Thyroid gland (tissue), 4 donors: ENCODE data around the gene POMGNT2. TPM values are rescaled to one million over a fixed set of nuclear protein-coding genes. Genes with fewer than 3 reads are reported as not detected.

Experiments used
- DNase-seq, 2 donors: peaks; one replicate each; pipeline ENCODE4 v3.0.0-alpha.2; 2019
- H3K27ac ChIP-seq, 3 donors: fragments of 200-600 bp; sonication (generic); 1 replicate in 2 of 3; 2 replicates in 1 of 3; pipeline ENCODE4 v1.5.1; 2016 to 2019; ENCODE audit warnings: mild to moderate bottlenecking in 1 of 3, moderate library complexity in 1 of 3
- H3K27me3 ChIP-seq: fragments of 200-600 bp; sonication (generic); one replicate; pipeline ENCODE4 v1.5.1; 2019
- H3K36me3 ChIP-seq, 2 donors: fragments of 200-600 bp; sonication (generic); one replicate each; pipeline ENCODE4 v1.5.1; 2016 to 2019
- H3K4me1 ChIP-seq, 2 donors: fragments of 200-600 bp; sonication (generic); one replicate each; pipeline ENCODE4 v1.5.1; 2017 to 2019
- H3K4me3 ChIP-seq, 3 donors: fragments of 200-600 bp; sonication (generic); replicated peaks in 1 of 3; 1 replicate in 2 of 3; 2 replicates in 1 of 3; pipeline ENCODE4 v1.5.1; 2016; ENCODE audit warnings: mild to moderate bottlenecking in 1 of 3
- H3K9me3 ChIP-seq: fragments of 200-600 bp; sonication (generic); one replicate; pipeline ENCODE4 v1.5.1; 2017
- POLR2A ChIP-seq, 2 donors: fragments of 450-650 bp; IDR thresholded peaks; one replicate each; pipeline ENCODE4 v1.6.1; 2017; ENCODE audit warnings: antibody characterized with exemption in 2 of 2, mild to moderate bottlenecking in 2 of 2, moderate library complexity in 1 of 2
- WGBS, 2 donors: methylation state at CpG; one replicate each; pipeline ENCODE4 v1.1.5; 2017; 5-methylcytosine and 5-hydroxymethylcytosine counted together
- intact Hi-C: fragments of 100-400 bp; cut with DNase I; formaldehyde crosslinking; loops from one replicate; pipeline ENCODE4 v1.15.1; 2023
- total RNA-seq, 4 donors: library from RNA; depleted of rRNA; stranded (reverse); fragments of >200 nt; gene quantifications; one replicate each; pipeline ENCODE4 v1.2.3, GENCODE V29; 2016
- TF ChIP-seq, protein P1 (sequence below), 6 experiments: fragments of 200-600 bp in 3 of 6; fragments of 450-650 bp in 3 of 6; sonication (generic) in 3 of 6; IDR thresholded peaks; one replicate each; pipeline ENCODE4 v1.5.1; 2016 to 2019; ENCODE audit warnings: antibody characterized with exemption in 6 of 6, mild to moderate bottlenecking in 2 of 6, inconsistent platforms in 1 of 6, moderate library complexity in 1 of 6

The POMGNT2 gene
- total RNA-seq, 4 donors from 2014 or later = 17.1 to 30.1 (median 23.5) TPM

DNA sequence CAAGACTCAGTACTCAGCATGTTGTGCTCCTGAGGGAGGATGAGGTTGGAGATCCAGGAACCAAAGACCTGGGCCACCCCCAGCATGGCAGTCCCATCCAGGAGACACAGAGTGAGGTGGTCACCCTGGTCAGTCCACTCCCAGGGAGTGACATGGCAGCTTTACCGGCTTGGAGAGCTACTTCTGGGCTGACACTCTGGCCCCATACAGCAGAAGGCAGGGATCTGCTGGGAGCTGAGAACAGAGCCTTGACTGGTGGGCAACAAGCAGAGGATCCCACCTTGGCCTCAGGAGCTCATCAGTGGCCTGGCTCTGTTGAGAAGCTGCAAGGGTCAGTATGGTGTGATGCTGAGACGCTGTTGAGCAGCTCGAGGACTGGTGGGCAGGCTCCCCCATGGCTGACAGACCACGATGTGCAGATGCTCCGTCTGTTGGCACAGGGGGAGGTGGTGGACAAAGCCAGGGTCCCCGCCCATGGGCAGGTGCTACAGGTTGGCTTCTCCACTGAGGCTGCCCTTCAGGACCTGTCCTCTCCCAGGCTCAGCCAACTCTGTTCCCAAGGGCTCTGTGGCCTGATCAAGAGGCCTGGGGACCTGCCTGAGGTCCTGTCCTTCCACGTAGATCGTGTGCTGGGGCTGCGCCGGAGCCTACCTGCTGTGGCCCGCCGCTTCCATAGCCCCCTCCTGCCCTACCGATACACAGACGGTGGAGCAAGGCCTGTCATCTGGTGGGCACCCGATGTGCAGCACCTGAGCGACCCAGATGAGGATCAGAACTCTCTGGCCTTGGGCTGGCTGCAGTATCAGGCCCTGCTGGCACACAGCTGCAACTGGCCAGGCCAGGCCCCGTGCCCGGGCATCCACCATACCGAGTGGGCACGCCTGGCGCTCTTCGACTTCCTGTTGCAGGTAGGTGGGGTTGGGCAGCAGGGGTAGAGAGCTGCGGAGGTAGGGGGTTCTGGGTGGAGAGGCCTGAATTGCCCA is 72.9 kb downstream of the POMGNT2 start:
- no peaks in the 10 kb centered on the region for H3K4me1 ChIP-seq
- H3K27ac ChIP-seq = no peak overlapping the region
- no peaks in the 10 kb centered on the region for H3K9me3 ChIP-seq
- no peak for TF ChIP-seq POLR2A (IDR thresholded peaks at IDR 0.05)
- TF ChIP-seq, protein P1, sequence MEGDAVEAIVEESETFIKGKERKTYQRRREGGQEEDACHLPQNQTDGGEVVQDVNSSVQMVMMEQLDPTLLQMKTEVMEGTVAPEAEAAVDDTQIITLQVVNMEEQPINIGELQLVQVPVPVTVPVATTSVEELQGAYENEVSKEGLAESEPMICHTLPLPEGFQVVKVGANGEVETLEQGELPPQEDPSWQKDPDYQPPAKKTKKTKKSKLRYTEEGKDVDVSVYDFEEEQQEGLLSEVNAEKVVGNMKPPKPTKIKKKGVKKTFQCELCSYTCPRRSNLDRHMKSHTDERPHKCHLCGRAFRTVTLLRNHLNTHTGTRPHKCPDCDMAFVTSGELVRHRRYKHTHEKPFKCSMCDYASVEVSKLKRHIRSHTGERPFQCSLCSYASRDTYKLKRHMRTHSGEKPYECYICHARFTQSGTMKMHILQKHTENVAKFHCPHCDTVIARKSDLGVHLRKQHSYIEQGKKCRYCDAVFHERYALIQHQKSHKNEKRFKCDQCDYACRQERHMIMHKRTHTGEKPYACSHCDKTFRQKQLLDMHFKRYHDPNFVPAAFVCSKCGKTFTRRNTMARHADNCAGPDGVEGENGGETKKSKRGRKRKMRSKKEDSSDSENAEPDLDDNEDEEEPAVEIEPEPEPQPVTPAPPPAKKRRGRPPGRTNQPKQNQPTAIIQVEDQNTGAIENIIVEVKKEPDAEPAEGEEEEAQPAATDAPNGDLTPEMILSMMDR (IDR thresholded peaks at IDR 0.05) = no peak
- no peak overlapping the region for H3K4me3 ChIP-seq
- no peaks in the 10 kb centered on the region for H3K36me3 ChIP-seq
- WGBS, 2 donors = 96 to 97% methylated on average over 13 to 22 of the region's 23 CpGs
- no peaks in the 10 kb centered on the region for H3K27me3 ChIP-seq
- DNase-seq = no peak
- intact Hi-C loops = no loop called here

DNA sequence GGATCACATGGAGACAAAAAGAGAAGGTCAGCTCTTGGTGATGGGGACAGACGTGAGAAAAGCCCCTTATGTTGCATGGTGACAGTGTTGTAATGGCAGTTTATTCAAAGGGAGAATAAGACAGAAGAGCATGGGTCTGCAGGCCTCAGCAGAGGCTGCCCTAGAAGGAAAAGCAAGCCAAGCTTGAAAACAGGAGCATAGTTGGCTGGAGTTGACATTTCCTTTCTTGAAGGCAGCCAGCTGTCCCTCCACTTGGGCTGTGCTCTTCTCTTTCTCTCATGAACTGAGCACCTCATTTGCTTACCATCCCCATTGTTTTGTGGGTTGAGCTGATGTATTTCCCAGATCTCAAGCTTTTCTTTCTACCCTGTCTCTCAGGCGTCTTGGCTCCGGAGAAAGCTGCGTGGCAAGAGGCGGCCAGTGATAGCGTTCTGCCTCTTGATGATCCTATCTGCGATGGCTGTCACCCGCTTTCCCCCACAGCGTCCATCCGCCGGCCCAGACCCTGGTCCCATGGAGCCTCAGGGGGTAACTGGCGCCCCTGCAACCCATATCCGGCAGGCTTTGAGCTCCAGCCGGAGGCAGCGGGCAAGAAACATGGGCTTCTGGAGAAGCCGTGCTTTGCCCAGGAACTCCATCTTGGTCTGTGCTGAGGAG is 73.9 kb downstream of the POMGNT2 start:
- intact Hi-C loops = no loop called here
- Histone ChIP-seq H3K4me3 (no peak overlapping the region), H3K4me1 (no peaks in the 10 kb centered on the region), H3K9me3 (no peaks in the 10 kb centered on the region), H3K27ac (no peak overlapping the region), H3K27me3 (no peaks in the 10 kb centered on the region), H3K36me3 (no peaks in the 10 kb centered on the region)
- WGBS, 2 donors = 94 to 96% methylated on average over 11 to 16 of the region's 16 CpGs
- no peak for DNase-seq
- TF ChIP-seq, protein P1 (IDR thresholded peaks at IDR 0.05) = no peak
- TF ChIP-seq POLR2A (IDR thresholded peaks at IDR 0.05) = no peak

DNA sequence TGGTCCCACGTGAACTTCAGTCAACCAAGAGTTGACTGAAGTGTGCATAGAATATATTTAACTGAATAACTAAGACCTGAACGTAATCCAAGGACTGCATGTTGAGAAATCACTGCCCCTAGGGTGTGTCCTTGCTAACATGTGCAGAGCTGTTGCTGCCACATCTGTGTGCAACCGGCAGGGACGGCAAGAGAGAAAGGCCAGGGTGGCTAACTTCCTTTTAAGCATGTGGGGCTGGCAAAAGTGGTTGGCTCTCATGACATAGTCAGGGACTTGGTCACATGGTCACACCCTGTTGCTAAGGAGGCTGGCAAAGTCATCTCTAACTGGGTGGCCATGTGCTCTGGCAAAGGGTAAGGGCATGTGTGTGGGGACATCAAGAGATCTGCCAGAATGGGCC is 74.4 kb downstream of the POMGNT2 start:
- DNase-seq = peak in 1 of 2 donors; percentile 14

DNA sequence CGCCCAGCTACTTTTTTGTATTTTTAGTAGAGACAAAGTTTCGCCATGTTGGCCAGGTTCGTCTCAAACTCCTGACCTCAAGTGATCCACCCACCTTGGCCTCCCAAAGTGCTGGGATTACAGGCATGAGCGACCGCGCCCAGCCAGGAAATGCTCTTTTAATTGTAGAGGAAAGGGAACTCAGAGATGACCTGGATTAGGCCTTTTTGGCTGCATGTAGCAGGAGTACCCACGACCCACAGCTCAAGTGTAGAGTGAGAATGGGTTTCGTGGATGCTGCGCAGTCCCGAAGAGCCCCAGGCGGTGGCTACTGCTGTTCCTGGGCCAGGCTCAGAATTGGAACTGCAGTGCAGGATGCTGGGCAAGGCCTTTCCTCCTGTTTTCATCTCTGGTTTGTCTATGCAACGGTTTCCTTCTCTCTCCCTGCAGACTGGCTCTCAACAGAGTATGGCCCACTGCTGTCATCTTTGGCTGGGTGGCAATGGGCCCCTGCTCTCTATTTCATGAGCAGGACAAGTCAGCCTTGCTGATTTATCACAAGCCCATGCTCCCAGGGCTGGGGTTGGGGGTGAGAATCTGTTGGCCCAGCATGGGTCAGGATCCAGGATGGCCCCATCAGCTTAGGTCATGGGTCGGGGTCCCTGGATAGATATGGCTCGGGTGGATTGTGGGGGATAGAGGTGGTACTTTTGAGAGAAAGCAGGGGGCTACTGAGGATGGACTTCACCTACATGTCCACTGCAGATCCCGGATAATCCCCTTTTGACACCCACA is 75.5 kb downstream of the POMGNT2 start:
- Histone ChIP-seq H3K36me3 (no peaks in the 10 kb centered on the region), H3K4me1 (no peaks in the 10 kb centered on the region), H3K4me3 (no peak overlapping the region), H3K27ac (no peak overlapping the region), H3K27me3 (no peaks in the 10 kb centered on the region), H3K9me3 (no peaks in the 10 kb centered on the region)
- TF ChIP-seq, protein P1 (IDR thresholded peaks at IDR 0.05) = no peak
- no peak for TF ChIP-seq POLR2A (IDR thresholded peaks at IDR 0.05)
- DNase-seq = no peak
- 97% methylated on average over 10 to 13 of the region's 15 CpGs for WGBS, 2 donors
- intact Hi-C loops = no loop called here

More for the DNA sequence above, 74.4 kb downstream of the POMGNT2 start:
- H3K27me3 ChIP-seq = no peaks in the 10 kb centered on the region
- no peak overlapping the region for H3K27ac ChIP-seq
- intact Hi-C loops = no loop called here
- H3K9me3 ChIP-seq = no peaks in the 10 kb centered on the region
- 46 to 73% methylated on average over 4 of the region's 4 CpGs for WGBS, 2 donors
- no peaks in the 10 kb centered on the region for H3K4me1 ChIP-seq
- no peaks in the 10 kb centered on the region for H3K36me3 ChIP-seq
- no peak overlapping the region for H3K4me3 ChIP-seq
- no peak for TF ChIP-seq POLR2A (IDR thresholded peaks at IDR 0.05)
- TF ChIP-seq, protein P1 (IDR thresholded peaks at IDR 0.05) = no peak

Other genes starting within 250 kb of the POMGNT2 start
- not detected for gene CYP8B1, start 230.2 kb downstream of the POMGNT2 start, total RNA-seq
- 10 to 100 TPM in 2 of 4 donors, 1 to 10 TPM in 2; 8.5 to 14.2 (median 9.8) TPM for gene ZNF662, start 199.9 kb downstream of the POMGNT2 start, total RNA-seq
- 1 to 10 TPM; 2.6 to 9.5 (median 8.8) TPM for gene GASK1A, start 126.8 kb downstream of the POMGNT2 start, total RNA-seq
- 10 to 100 TPM; 44.2 to 90.5 (median 65.0) TPM for gene SNRK, start 180.5 kb upstream of the POMGNT2 start, total RNA-seq